Esophagus muscularis mucosa (tissue), 4 donors: Measurements from ENCODE around the gene TNFRSF25. TPM values are rescaled to one million over a fixed set of nuclear protein-coding genes. Genes with fewer than 3 reads are reported as not detected.
A peak's percentile ranks its signal among the peaks of the same experiment; 100 is the strongest.

Experiments used
- DNase-seq: peaks from one replicate; pipeline ENCODE4 v3.0.0-alpha.2; 2017; ENCODE audit errors: extremely low spot score
- H3K27ac ChIP-seq, 4 donors: fragments of 200-600 bp; sonication (generic); replicated peaks in 1 of 4; 1 replicate in 3 of 4; 2 replicates in 1 of 4; pipeline ENCODE4 v1.5.1; 2016 to 2019; ENCODE audit warnings: mild to moderate bottlenecking in 1 of 4
- H3K27me3 ChIP-seq, 4 donors: fragments of 200-600 bp; sonication (generic); one replicate each; pipeline versions ENCODE4 v1.5.1 to v1.6.0; 2016 to 2019
- H3K36me3 ChIP-seq, 4 donors: fragments of 200-600 bp; sonication (generic); one replicate each; pipeline ENCODE4 v1.5.1; 2016 to 2019
- H3K4me1 ChIP-seq, 4 donors: fragments of 200-600 bp; sonication (generic); one replicate each; pipeline ENCODE4 v1.5.1; 2016 to 2019
- H3K4me3 ChIP-seq, 4 donors: fragments of 200-600 bp; sonication (generic); 1 replicate in 2 of 4; 2 replicates in 2 of 4; pipeline ENCODE4 v1.5.1; 2016 to 2019; ENCODE audit warnings: mild to moderate bottlenecking in 4 of 4, moderate library complexity in 1 of 4
- H3K9me3 ChIP-seq, 4 donors: fragments of 200-600 bp; sonication (generic); 1 replicate in 3 of 4; 2 replicates in 1 of 4; pipeline ENCODE4 v1.5.1; 2016 to 2019
- EP300 ChIP-seq: sonication (generic); formaldehyde crosslinking; IDR thresholded peaks from one replicate; pipeline ENCODE4 v1.6.1; 2017; ENCODE audit warnings: antibody characterized with exemption
- POLR2A ChIP-seq: fragments of 450-650 bp; IDR thresholded peaks from one replicate; pipeline ENCODE4 v1.6.1; 2017; ENCODE audit warnings: antibody characterized with exemption, moderate library complexity, mild to moderate bottlenecking, low read depth
- POLR2AphosphoS5 ChIP-seq, 2 donors: sonication (generic); formaldehyde crosslinking; IDR thresholded peaks; one replicate each; pipeline ENCODE4 v1.6.1; 2017; ENCODE audit warnings: antibody characterized with exemption in 2 of 2
- WGBS: methylation state at CpG from one replicate; pipeline ENCODE4 v1.1.5; 2018; 5-methylcytosine and 5-hydroxymethylcytosine counted together
- intact Hi-C: fragments of 100-400 bp; cut with DNase I; formaldehyde crosslinking; loops from one replicate; pipeline ENCODE4 v1.15.1; 2023
- total RNA-seq, 4 donors: library from RNA; depleted of rRNA; stranded (reverse); fragments of >200 nt; gene quantifications; one replicate each; pipeline versions ENCODE4 v1.1.0 to v1.2.1, GENCODE V29; 2016
- TF ChIP-seq, protein P1 (sequence below), 3 experiments: fragments of 200-600 bp in 2 of 3; fragments of 450-650 bp in 1 of 3; sonication (generic) in 2 of 3; IDR thresholded peaks; one replicate each; pipeline ENCODE4 v1.5.1; 2017 to 2019; ENCODE audit warnings: antibody characterized with exemption in 3 of 3, mild to moderate bottlenecking in 2 of 3, moderate library complexity in 1 of 3

The TNFRSF25 gene
- total RNA-seq, 4 donors from 2014 or later = 2.5 to 9.1 (median 9.1) TPM

DNA sequence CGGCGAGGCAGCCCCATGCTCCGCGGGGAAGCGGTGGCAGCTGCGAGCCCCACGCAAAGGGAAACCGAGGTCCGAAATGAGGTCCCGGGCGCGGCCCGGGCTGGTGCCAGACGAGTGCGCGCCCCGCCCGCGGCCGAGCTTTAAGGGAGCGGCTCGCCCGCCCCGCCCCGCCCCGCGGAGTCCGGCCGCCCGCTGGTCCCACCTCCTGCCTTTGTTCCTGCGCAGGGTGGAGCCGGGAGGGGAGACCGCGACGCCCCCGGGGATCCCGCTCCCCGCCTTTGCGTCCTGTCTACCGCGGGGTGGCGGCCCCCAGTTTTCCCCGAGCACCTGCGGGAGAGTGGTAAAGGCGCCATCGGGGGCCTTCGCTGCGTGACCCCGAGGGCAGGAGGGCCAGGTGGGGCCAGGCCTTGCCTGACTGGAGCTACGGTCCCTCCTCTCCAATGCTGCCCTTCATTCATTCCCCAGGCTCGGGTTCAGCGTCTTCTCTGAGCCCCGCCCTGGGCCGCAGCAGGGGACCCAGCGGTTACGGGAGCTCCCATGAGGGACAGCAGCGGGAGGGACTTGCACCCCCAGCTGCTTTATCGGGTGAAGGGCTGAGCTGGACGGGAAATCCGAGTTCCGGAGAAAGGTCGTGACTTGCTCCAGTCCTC is 46.0 kb downstream of the TNFRSF25 start, which contains the start of gene HES2:
HES2 (minus strand) TSS at position 116 of the 650 bp plus-strand sequence; CDS start at position 17, 99 bp downstream.
- WGBS = 0% methylated on average over 9 of the region's 62 CpGs
- H3K9me3 ChIP-seq = no peaks in the 10 kb centered on the region
- intact Hi-C loops = no loop called here
- no peak for DNase-seq
- H3K27ac ChIP-seq = no peak within 1 kb of the TSS
- TF ChIP-seq POLR2AphosphoS5 (IDR thresholded peaks at IDR 0.05) = no peak
- TF ChIP-seq, protein P1, sequence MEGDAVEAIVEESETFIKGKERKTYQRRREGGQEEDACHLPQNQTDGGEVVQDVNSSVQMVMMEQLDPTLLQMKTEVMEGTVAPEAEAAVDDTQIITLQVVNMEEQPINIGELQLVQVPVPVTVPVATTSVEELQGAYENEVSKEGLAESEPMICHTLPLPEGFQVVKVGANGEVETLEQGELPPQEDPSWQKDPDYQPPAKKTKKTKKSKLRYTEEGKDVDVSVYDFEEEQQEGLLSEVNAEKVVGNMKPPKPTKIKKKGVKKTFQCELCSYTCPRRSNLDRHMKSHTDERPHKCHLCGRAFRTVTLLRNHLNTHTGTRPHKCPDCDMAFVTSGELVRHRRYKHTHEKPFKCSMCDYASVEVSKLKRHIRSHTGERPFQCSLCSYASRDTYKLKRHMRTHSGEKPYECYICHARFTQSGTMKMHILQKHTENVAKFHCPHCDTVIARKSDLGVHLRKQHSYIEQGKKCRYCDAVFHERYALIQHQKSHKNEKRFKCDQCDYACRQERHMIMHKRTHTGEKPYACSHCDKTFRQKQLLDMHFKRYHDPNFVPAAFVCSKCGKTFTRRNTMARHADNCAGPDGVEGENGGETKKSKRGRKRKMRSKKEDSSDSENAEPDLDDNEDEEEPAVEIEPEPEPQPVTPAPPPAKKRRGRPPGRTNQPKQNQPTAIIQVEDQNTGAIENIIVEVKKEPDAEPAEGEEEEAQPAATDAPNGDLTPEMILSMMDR (IDR thresholded peaks at IDR 0.05) = no peak
- TF ChIP-seq EP300 = no peak
- TF ChIP-seq POLR2A = no peak
- H3K4me1 ChIP-seq = peaks cover 42 to 51% (median 47%) of the 10 kb centered on the region in 4 donors
- H3K4me3 ChIP-seq = peak within 1 kb of the TSS; percentile 43 to 58 (median 50)
- peaks cover 7 to 100% (median 64%) of the 10 kb centered on the region in 4 donors for H3K27me3 ChIP-seq
- H3K36me3 ChIP-seq = no peaks in the 10 kb centered on the region

DNA sequence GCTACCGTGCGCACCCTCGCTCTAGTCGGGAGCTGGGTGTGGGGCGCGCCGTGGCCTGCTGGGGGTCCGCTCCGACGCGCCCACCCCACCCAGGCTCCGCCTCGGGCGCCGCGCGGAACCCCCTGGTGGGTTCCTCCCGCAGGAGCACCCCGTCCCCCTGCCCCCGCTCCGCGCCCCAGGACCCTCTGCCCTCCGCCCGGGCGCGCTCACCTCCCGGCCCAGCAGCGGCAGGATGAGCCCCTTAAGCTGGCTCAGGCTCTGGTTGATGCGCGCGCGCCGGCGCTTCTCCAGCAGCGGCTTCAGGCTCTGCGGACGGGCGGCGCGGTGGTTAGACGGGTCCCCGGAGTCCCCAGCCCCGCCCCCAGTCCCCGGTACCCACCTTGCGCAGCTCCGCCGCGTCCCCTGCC is 46.6 kb downstream of the TNFRSF25 start:
- Histone ChIP-seq H3K27ac (no peak overlapping the region), H3K4me1 (peaks cover 39 to 46% (median 43%) of the 10 kb centered on the region in 4 donors), H3K36me3 (no peaks in the 10 kb centered on the region), H3K4me3 (peak overlapping the region; percentile 43 to 58 (median 50)), H3K9me3 (no peaks in the 10 kb centered on the region), H3K27me3 (peaks cover 7 to 100% (median 61%) of the 10 kb centered on the region in 4 donors)
- intact Hi-C loops = no loop called here
- no peak for DNase-seq
- no CpG with 5 or more reads among the region's 48 CpGs for WGBS
- no peak for TF ChIP-seq POLR2A
- TF ChIP-seq, protein P1 (IDR thresholded peaks at IDR 0.05) = no peak
- TF ChIP-seq EP300 = no peak
- TF ChIP-seq POLR2AphosphoS5 (IDR thresholded peaks at IDR 0.05) = no peak

DNA sequence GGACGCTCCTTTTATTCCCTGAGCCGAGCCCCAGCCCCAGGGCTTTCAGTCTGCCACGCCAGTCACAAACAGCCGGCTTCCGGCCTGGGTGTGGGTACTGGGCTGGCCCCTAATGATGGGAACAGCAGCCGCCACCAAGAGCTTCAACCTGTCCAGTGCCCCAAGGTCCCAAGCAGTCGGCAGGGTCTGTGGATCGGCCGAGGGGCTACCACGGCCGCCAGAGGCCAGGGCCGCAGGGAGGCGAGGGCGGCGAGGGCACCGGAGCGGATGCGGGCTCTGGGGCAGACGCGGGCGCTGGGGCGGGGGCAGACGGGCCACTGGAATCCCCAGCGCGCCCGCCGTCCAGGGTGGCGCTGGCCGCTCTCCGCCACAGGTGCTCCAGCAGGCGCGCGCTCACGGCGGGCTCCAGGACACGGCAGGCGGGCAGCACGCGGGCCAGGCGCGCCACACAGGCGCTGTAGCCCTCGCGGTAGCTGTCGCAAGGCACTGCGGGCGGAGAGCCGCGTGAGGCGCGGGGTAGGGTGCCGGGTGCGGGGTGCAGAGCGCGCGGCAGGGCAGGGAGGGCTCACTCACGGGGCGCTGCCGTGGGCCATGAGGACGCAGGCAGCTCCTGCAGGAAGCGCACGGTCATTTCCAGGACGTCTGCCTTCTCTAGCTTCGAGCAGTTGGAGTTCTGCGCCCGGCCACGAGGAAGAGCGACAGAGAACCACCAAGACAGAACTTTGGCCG is 47.1 kb downstream of the TNFRSF25 start:
- DNase-seq = no peak
- H3K36me3 ChIP-seq = no peaks in the 10 kb centered on the region
- peak overlapping the region; percentile 43 to 58 (median 50) for H3K4me3 ChIP-seq
- intact Hi-C loops = no loop called here
- no peaks in the 10 kb centered on the region for H3K9me3 ChIP-seq
- no CpG with 5 or more reads among the region's 69 CpGs for WGBS
- no peak overlapping the region for H3K27ac ChIP-seq
- H3K4me1 ChIP-seq = peaks cover 34 to 40% (median 38%) of the 10 kb centered on the region in 4 donors
- TF ChIP-seq POLR2AphosphoS5 (IDR thresholded peaks at IDR 0.05) (no peak), EP300 (no peak), POLR2A (no peak)
- TF ChIP-seq, protein P1 (IDR thresholded peaks at IDR 0.05) = no peak
- H3K27me3 ChIP-seq = peaks cover 7 to 100% (median 58%) of the 10 kb centered on the region in 4 donors

DNA sequence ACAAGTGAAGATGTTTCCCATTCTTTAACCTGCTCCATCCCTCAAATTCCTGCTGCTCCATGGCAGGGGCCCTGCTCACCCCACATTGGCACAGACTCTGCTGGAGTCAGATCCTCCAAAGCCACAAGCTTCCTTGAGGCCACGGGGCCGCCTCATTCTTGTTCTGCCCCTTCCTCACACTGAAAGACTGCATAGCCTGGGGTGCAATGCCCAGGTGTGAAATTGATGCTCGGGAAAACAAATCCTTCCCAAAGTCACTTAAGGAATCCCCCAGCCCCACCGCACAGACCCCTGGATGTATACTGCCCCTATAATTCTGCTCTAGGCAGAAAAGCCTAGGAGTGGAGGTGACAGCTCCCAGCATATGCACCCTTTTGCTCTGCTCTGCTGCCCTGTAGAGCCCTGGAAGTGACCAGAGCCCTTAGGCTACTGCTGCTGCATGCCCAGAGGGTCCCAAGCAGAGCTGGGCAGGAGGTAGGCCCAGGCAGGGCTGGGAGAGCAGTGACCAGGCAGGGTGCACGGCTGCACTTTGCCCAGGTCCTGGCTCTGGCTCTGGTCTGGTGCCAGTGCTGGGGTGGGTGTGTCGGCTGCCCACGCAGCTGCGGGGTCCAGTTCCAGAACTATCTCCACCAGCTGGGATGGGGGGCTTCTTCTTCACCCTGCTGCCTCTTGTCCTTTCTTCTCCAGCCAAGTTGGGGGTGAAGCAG is 47.9 kb downstream of the TNFRSF25 start:
- H3K27me3 ChIP-seq = peaks cover 7 to 100% (median 55%) of the 10 kb centered on the region in 4 donors
- intact Hi-C loops = no loop called here
- H3K4me1 ChIP-seq = peaks cover 26 to 33% (median 31%) of the 10 kb centered on the region in 4 donors
- H3K27ac ChIP-seq = no peak overlapping the region
- H3K9me3 ChIP-seq = no peaks in the 10 kb centered on the region
- H3K4me3 ChIP-seq = no peak overlapping the region
- H3K36me3 ChIP-seq = no peaks in the 10 kb centered on the region
- WGBS = 78% methylated on average over 4 of the region's 8 CpGs
- TF ChIP-seq EP300 (no peak), POLR2A (no peak), POLR2AphosphoS5 (IDR thresholded peaks at IDR 0.05) (no peak)
- TF ChIP-seq, protein P1 (IDR thresholded peaks at IDR 0.05) = no peak
- DNase-seq = no peak
